Erythroblast (primary cell): Measurements from ENCODE around the gene LRRC58.

ENCODE experiments used
- DNase-seq, 2 experiments: peaks; one replicate each; lab custom pipeline; 2025; lab: John Stamatoyannopoulos, UW
- GATA1 ChIP-seq: IDR thresholded peaks from 2 replicates; pipeline ENCODE4 v1.6.1; 2011; ENCODE audit warnings: low read depth, mild to moderate bottlenecking, control low read depth, low read length, moderate library complexity
- POLR2A ChIP-seq: IDR thresholded peaks from 2 replicates; pipeline ENCODE4 v1.6.1; 2011; ENCODE audit warnings: mild to moderate bottlenecking, low read length

The LRRC58 gene

DNA sequence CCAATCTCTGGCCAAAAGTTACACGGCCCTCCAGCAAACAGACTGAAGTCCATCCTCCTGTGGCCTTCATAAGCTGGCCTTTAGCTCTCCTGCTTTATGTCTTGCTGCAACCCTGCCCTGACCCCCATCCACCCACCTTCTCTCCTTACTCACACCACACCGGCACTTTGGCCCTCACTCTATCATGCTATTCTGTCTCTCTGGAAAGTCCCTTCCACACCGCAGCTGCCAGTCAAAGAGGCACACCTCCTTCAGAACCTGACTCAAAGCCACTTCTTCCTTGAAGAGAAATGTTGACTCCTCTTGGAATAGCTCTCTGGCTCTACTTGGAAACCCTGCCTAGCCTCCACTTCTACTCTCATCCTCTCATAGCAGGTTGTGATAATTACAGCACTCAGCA lies 68.6 kb downstream of the LRRC58 start:
- TF ChIP-seq POLR2A (no peak), GATA1 (no peak)
- no peak for DNase-seq

DNA sequence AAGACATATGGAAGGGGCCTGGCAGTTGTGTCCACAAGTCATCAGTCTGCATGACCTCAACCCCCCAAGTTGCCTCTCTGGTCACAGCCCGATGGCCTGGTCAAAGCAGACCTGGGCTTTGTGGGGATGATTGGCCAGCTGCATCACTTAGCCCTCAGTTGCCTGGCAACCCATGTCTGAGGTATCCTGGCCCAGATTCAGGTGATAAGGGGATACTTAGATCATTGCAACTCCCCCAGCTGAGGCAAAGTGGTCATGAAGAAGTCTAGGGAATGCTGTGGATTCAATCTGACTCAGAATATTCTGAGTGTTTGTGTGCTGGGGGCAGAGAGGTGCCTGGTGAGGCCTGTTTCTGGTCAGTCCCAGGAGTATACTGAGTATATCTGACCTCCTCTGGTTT lies 69.1 kb downstream of the LRRC58 start:
- no peak for DNase-seq
- no peak for TF ChIP-seq GATA1
- no peak for TF ChIP-seq POLR2A

DNA sequence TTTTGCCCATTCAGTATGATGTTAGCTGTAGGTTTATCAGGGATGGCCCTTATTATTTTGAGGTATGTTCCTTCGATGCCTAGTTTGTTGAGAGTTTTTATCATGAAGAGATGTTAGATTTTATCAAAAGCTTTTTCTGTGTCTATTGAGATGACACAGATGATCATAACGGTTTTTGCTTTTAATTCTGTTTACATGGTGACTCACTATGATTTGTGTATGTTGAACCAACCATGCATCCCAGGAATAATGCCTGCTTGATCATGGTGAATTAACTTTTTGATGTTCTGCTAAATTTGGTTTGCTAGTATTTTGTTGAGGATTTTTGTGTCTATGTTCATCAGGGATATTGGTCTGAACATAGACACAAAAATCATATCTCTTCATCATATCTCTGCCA lies 72.4 kb downstream of the LRRC58 start:
- no peak for DNase-seq
- no peak for TF ChIP-seq POLR2A
- TF ChIP-seq GATA1: no peak

DNA sequence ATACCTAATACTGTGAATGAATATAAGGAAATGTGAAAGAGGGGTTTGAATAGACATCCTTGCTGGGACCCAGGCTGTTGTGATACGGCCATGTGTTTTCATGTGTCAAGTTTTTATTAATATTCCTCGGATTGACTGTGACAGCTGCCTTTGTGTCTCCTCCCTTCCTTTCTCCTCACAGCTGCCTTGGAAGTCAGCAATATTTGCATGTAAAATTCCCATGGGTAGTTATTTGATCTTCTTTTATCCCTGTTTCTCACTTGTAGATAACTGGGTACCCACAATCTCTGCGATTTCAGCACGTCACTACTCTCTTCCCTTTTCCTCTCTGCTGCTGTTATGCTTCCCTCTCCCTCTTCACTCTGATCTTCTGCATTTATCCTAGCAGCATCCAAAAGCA lies 73.5 kb downstream of the LRRC58 start:
- TF ChIP-seq GATA1: no peak
- no peak for TF ChIP-seq POLR2A
- DNase-seq: no peak

DNA sequence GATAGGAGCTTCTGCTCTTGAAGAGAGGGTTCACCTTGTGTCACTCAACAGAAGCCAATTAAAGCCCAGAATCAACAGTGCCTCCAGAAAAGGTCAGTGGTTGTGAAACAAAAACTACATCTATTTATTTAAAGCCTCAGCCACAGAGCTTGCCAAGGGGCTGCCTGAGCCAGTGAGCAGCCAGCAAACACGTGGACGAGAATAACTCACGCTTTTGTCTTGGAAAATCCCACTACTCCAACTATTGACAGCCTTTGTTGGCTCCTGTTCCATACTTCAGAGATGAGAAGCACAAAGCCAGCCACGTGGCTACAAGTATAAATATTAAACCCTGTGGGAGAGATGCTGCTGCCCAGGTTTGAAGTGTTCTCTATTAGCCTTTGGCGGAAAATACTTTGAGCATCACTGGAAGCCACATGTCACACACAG lies 74.4 kb downstream of the LRRC58 start:
- no peak for DNase-seq

More for the DNA sequence above, 74.4 kb downstream of the LRRC58 start:
- no peak for TF ChIP-seq POLR2A
- no peak for TF ChIP-seq GATA1
